Prostate gland (tissue), 2 donors: ENCODE results near the gene MAFF.

Source experiments
- CTCF ChIP-seq, 4 experiments: fragments of 200-600 bp in 2 of 4; fragments of 450-650 bp in 2 of 4; sonication (generic) in 2 of 4; IDR thresholded peaks; 1 replicate in 3 of 4; 2 replicates in 1 of 4; pipeline ENCODE4 v1.5.1; 2016 to 2019; ENCODE audit warnings: antibody characterized with exemption in 4 of 4, mild to moderate bottlenecking in 2 of 4, moderate library complexity in 2 of 4
- POLR2A ChIP-seq: fragments of 450-650 bp; IDR thresholded peaks from one replicate; pipeline ENCODE4 v1.6.1; 2016; ENCODE audit warnings: antibody characterized with exemption, mild to moderate bottlenecking
- POLR2AphosphoS5 ChIP-seq: sonication (generic); formaldehyde crosslinking; IDR thresholded peaks from one replicate; pipeline ENCODE4 v1.6.1; 2017; ENCODE audit warnings: antibody characterized with exemption

- TF ChIP-seq CTCF (IDR thresholded peaks at IDR 0.05): no peak
- no peak for TF ChIP-seq POLR2AphosphoS5
- no peak for TF ChIP-seq POLR2A
Measured at GRCh38 chr22:38190581-38190980, 11.2 kb upstream of the MAFF start.
